Activated CD8-positive, alpha-beta memory T cell treated with anti-CD3 and anti-CD28 coated beads, Interleukin-2, amount 50 U/mL, for 48 hours (primary cell): ENCODE measurements around the gene DNAJC30.

Experiments
- DNase-seq: peaks from one replicate; pipeline ENCODE4 v3.0.0-alpha.2; 2020

Gene DNAJC30

DNA sequence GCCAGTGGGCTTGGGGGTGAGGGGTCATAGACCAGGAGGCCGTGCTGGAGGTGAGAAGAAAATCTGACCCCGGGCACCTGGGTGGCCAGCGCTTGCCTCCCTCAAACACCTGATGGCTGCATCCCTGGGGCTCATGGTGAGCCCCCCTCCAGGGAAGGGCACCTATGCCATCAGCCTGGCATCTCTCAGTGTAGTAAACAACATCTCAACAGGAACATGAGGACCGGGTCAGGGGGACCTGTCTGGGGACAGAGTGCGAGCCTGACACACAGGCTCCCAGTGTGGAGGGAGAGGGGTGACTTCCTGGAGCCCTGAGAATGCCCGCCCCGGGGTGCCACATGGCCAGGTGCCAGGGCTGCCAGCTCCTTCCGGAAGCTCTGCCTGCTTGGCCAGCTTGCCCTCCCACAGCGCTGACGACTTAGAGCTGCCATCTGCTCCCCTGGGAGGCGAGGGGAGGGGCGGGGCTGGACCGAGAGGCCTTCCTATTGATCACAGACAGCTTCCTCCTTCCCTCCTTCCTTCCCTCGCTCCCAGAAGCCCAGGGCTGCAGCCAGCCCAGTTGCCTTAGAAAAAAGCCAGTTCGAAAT is 23.9 kb upstream of the DNAJC30 start:
- no peak for DNase-seq

DNA sequence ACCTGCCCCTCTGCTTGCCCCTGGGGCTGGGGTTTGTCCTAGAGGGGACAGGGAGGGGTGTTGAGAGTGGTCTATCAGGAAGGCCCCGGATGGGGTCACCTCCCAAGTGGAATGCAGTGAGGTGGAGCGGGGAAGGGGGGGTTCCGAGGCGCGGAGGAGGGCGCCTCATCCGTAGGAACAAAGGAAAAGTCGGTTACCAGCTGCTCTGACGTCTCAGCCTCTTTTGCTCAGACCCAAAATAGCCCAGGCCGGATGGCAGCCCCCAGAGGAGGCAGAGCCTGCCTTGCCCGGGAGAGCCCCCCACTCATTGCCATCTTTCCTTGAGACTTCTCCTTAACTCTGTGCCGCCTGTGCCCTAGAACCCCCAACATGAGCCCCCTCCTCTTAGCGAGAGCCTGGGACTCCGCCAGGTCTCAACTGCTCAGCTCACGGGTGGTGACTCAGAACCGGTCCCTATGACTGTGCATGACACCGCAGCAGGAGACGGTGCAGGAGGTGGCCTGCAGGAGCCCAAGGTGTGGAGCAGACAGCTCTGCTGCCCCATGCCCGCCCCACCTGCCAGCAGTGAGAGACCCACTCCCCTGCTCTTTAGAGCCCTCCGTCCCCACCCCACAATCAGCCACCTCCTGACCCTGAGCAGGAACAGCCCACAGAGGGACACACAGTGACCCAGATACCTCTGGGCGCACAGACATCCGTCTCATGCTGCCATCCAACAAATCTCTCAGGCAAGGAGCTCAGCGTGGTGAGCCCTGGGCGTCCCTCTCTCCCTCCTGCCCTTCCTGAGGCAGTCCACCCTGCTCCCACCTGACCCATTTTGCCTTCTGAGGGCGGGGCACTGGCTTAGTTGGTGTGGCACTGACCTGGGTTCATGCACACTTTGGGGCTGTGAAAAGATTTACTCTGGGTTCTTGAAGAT is 23.1 kb upstream of the DNAJC30 start:
- peak; percentile 69 for DNase-seq

- no peak for DNase-seq
These were observed 22.3 kb upstream of the DNAJC30 start for GRCh38 chr7:73705551-73705920.

DNA sequence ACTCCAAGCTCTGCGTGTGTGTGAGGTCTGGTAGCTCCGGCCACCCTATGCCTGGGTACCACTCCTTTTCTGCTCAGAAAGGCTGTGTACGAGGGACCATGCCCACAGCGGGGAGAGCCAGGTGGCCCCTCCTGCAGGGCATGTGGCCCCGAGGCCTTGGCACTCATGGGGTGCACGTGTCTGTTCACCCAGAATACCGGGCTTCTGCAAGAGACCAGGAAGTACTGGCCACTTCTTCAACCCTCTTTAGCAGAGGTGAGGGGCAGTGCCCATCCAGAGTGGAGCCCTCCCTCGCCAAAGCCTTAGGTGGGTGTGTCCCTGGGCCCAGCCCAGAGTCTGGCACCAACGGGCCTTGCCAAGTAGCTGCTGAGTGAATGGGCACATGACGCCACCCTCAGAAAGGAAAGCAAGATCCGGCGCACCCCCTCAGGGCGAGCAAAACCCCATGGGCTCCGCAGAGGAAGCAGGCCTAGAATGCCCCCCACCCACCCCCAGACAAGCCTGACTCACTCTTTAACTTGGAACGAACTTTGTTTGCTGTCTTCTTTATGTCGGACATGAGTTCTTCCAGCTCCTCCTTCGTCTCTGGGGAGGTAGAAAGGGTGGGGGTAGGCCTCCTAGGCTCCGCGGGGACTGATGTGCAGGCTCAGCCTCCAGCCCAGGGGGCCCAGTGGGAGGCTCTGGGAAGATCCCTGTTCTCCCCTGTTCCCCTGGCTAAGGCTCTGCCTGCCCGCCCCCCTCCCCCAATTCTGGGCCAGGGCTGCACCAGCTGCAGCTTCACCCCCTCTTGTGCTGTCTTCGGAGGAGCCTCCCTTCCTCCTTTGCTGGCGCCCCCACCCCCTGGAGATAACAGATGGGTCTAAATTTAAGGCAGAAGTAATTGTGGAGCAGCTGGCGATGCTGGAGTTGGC is 21.6 kb upstream of the DNAJC30 start:
- DNase-seq, result no peak

DNA sequence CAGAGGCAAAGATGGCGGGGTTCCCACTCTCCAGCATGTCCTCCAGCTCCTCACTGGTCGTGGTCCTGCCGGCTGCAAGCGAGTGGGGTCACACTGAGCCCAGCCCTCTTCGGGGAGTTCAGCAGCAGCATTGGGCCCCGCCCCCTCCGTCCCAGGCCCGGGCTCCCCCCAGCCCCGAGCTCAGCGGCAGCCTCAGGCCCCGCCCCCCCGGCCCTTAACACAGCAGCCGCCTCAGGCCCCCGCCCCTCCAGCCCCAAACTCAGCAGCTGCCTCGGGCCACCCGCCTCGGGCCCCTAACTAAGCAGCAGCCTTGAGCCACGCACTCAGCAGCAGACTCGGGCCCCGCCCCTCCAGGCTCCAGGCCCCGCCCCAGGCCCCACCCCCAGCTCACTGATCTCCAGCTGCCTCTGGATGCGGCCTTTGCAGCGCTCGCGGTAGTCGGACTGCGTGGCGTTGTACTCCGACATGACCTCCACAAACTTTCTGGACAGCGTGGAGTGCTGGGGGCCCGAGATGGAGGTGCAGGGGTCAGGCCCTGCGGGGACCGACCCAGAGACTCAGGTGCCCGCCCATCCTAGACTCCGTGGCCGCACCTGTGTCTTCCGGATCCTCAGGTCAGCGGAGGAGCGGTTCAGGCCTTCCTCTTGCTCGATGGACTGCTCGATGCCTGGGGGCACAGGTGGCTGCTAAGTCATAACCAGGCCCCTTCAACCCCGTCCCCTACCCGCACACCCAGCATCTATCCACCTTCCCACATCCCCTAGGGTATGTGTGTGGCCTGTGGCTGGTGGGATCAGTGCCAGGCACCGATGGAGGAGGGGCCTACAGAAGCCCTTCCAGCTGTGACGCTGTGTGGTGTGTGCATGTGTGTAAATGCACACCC is 20.7 kb upstream of the DNAJC30 start:
- no peak for DNase-seq

DNA sequence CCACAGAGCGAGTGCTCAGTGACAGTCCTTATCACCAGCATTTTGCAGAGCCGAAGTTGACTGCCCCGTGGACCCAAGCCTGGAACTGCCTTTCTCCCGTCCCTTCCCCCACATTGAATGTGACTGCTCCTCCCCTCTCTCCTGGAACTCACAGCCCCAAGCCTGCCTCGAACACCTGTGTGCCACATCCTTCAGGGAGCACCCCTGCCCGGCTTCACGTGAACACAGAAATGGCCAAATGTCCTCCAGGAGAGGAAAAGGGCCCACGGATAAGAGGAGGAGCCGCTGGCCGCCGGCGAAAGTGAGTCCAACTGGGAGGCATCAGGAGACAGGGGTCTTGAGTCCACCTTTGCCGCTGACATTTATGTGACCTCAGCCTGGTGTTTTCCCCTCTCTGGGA is 20.0 kb upstream of the DNAJC30 start:
- no peak for DNase-seq

GRCh38 chr7:73702665-73703064 is 19.4 kb upstream of the DNAJC30 start:
- DNase-seq, result no peak

DNA sequence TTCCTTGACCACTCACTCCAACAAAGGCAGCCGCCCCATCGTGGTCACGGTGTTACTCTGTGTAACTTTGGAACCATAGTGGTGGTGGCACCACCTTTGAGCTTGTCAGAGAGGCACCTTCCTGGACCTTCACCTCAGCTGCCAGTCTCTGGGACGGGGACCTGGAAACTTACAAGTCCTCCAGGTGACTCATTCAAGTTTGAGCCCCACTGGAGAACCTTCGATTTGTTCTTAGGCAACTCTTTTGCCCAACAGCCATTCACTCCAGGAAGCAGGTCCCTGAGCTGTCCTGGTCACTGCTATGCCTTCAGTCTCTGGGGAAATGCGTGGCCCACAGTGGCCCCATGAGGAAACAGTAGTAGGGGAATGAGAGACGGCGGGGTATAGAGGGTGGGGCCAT is 19.0 kb upstream of the DNAJC30 start:
- no peak for DNase-seq

DNA sequence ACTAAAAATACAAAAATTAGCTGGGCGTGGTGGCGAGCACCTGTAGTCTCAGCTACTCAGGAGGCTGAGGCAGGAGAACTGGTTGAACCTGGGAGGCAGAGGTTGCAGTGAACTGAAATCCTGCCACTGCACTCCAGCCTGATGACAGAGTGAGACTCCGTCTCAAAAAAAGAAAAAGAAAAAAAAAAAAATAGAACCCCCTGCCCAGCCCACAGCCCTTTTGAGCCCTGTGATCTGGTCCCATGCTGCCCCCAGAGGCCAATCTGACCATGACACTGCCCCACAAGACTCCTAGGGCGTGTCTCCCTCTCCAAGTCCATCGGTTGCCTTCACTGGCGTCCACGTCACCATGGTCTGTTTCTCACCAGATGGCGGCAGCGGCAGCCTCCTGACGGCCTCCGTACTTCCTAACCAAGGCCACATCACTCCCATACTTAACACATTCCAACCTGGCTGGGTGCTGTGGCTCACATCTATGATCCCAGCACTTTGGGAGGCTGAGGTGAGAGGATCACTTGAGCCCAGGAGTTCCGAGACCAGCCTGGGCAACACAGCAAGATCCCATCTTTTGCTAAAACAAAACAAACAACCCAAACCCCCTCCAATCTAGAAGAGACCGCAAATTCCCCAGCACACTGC is 18.2 kb upstream of the DNAJC30 start:
- DNase-seq, result no peak

GRCh38 chr7:73700581-73701134 is 17.4 kb upstream of the DNAJC30 start:
- DNase-seq, result no peak

DNA sequence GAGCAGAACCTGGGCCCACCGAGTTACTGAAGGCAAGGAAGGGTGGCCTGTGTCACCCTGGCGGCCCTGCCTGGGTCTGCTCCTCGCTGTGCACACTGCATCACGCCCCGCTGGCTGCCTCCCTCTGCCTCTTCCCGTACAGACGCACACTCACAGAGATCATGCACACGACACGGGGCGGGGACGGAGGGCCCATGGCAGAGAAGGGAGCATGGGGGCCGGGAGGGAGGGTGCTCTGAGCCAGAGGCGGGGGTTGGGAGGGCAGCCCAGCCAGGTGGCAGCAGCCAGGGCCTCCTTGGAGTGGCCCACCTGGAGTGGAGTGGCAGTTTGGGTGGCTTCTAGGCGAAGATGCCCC is 16.8 kb upstream of the DNAJC30 start:
- no peak for DNase-seq

GRCh38 chr7:73699370-73700068 is 16.3 kb upstream of the DNAJC30 start:
- DNase-seq, result no peak

DNA sequence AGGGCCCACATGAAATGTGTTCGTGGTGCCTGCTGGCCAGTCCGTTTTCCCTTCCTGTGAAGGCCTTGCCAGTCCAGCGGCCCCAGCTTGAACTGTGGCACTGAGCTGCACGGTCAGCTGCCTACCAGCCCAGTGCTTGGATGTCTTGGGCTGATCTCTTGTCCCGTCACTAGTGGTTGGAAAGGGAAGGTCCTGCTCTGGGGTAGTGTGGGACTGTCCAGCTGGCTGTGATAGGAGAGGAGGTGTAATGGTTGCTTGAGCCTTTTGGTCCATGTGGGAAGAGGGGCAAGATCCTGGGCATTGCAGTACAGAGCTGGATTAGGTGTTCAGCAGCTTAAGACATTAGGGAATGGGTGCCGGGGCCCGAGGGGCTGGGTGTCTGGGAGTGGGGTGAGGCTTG is 15.2 kb upstream of the DNAJC30 start:
- no peak for DNase-seq

DNA sequence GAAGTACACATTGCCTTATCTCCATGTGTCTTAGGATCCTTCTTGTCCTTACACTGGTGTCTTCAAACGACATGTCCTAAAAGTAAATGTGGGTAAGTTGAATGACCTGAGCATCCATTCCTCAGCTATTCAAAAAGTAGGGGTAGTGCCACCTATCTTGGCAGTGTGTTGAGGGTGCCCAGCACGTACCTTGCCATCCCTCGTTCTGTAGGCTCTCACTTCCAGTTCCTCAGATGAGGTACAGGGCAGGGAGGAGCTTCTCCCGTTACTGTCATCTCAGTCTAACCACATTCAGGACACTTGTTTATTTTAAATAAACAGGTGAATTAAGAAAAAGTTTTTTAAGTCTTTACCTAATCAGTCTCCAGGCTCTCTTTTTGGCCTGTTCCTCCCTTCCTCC is 13.1 kb upstream of the DNAJC30 start:
- no peak for DNase-seq

GRCh38 chr7:73690646-73691045 is 7.4 kb upstream of the DNAJC30 start:
- no peak for DNase-seq

GRCh38 chr7:73688288-73688687 is 5.0 kb upstream of the DNAJC30 start:
- DNase-seq, result no peak

DNA sequence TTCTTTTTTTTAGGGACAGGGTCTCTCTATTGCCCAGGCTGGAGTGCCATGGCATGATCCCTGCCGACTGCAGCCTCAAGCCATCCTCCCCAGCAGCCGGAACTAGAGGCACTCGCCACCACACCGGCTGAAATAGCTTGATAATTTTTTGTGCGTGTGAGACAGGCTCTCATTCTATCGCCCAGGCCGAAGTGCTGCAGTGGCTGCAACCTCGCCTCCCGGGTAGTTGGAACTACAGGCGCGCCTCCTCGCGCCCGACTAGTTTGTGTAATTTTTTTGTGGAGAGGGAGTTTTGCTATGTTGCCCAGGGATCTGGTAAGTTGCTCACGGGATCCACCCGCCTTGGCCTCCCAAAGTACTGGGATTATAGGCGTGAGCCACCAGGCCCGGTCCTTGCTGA is 2.1 kb upstream of the DNAJC30 start:
- no peak for DNase-seq

GRCh38 chr7:73683788-73684693 is 788 bp upstream of the DNAJC30 start:
- DNase-seq, result no peak

DNA sequence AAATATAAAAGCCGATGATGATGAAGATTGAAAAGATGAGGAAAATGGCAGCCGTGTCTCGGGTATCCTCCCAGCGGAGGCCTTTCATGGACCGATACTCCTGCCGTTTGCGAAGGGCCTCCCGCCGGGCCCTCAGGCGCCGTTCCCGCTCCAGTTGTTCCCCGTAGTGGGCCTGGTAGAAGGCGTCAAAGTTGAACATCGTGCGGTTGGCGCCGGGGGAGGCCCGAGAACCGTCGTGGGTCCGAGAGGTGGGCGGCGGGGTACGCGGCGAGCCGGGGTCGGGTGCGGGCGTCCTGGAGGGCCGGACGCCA is 553 bp downstream of the DNAJC30 start:
- DNase-seq, result no peak

DNA sequence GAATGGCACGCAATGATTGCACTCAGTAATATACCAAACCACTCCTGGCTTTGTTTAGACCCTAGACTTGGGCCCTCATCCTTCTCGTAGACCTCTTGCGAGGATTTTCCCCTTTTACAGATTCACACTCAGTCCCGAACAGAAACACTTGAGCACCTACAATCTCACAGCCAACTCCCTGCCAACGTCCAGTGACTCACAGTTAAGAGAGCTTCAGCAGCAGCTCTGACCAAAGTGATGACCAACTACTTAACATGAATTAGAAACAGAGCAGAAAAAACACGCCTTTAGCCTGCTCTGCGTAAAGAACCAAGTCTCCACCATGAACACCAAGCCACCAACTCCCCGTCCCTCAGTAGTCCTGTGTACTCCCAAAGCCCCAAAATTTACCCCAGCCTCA is 2.2 kb downstream of the DNAJC30 start:
- no peak for DNase-seq
